SK-N-SH (cell line): Measurements from ENCODE around the gene LAX1. TPM values are rescaled to one million over a fixed set of nuclear protein-coding genes. Genes with fewer than 3 reads are reported as not detected.

ENCODE experiments used
- CTCF ChIA-PET: fragments of 300-600, 350-600 bp; formaldehyde crosslinking; extraction: SDS; loops from one replicate; lab custom pipeline; 2021; lab: Yijun Ruan, JAX
- POLR2A ChIA-PET: fragments of 350-600 bp; sonication (Branson Sonifier 250); formaldehyde crosslinking; extraction: SDS; loops from one replicate; lab custom pipeline; 2020; ENCODE audit warnings: antibody characterized with exemption, inconsistent platforms; lab: Yijun Ruan, JAX
- DNase-seq: peaks from one replicate; pipeline ENCODE4 v3.0.0; 2012
- H2AFZ ChIP-seq: fragments of 200-600 bp; sonication (generic); 2 replicates; pipeline ENCODE4 v1.8.1; 2016; ENCODE audit warnings: antibody characterized with exemption, mild to moderate bottlenecking, low read depth
- H3F3A ChIP-seq: fragments of 200-600 bp; sonication (generic); replicated peaks from 2 replicates; pipeline ENCODE3; 2016; ENCODE audit warnings: antibody characterized with exemption, mild to moderate bottlenecking; ENCODE audit not compliant: insufficient read depth
- H3K27ac ChIP-seq, 2 experiments: fragments of 200-500 bp in 1 of 2; fragments of 200-600 bp in 1 of 2; sonication (Bioruptor generic) in 1 of 2; sonication (generic), shearing (Covaris generic) in 1 of 2; 2 replicates each; pipeline versions ENCODE4 v1.5.1 to v1.6.1; 2014 to 2016; ENCODE audit warnings: low read depth in 2 of 2, inconsistent platforms in 1 of 2, low read length in 1 of 2, mild to moderate bottlenecking in 1 of 2, mixed read lengths in 1 of 2
- H3K27me3 ChIP-seq: fragments of 200-600 bp; sonication (generic), shearing (Covaris generic); 2 replicates; pipeline ENCODE4 v1.6.1; 2016; ENCODE audit warnings: mixed run types; ENCODE audit not compliant: insufficient read depth
- H3K36me3 ChIP-seq, 2 experiments: fragments of 200-500 bp in 1 of 2; fragments of 200-600 bp in 1 of 2; sonication (Bioruptor generic) in 1 of 2; sonication (generic) in 1 of 2; replicated peaks in 1 of 2; 2 replicates each; pipeline versions ENCODE3 to v1.5.1; 2014 to 2016; ENCODE audit warnings: low read length in 1 of 2, mild to moderate bottlenecking in 1 of 2; ENCODE audit not compliant: insufficient read depth in 2 of 2, control insufficient read depth in 1 of 2
- H3K4me1 ChIP-seq, 2 experiments: fragments of 200-500 bp in 1 of 2; fragments of 200-600 bp in 1 of 2; sonication (Bioruptor generic) in 1 of 2; sonication (generic), shearing (Covaris generic) in 1 of 2; 2 replicates each; pipeline versions ENCODE4 v1.5.1 to v1.6.1; 2014 to 2016; ENCODE audit warnings: low read depth in 1 of 2, low read length in 1 of 2, mixed run types in 1 of 2; ENCODE audit not compliant: insufficient read depth in 2 of 2, control insufficient read depth in 1 of 2
- H3K4me2 ChIP-seq: fragments of 200-600 bp; sonication (generic), shearing (Covaris generic); 2 replicates; pipeline ENCODE4 v1.6.1; 2017; ENCODE audit warnings: mixed run types
- H3K4me3 ChIP-seq, 2 experiments: fragments of 200-500 bp in 1 of 2; fragments of 200-600 bp in 1 of 2; sonication (Bioruptor generic) in 1 of 2; sonication (generic), shearing (Covaris generic) in 1 of 2; 2 replicates each; pipeline versions ENCODE4 v1.5.1 to v1.8.1; 2014 to 2016; ENCODE audit warnings: low read depth in 2 of 2, inconsistent platforms in 1 of 2, low read length in 1 of 2, mild to moderate bottlenecking in 1 of 2, mixed read lengths in 1 of 2, moderate library complexity in 1 of 2
- H3K79me2 ChIP-seq: fragments of 200-600 bp; sonication (generic); 2 replicates; pipeline ENCODE4 v1.8.1; 2017; ENCODE audit warnings: mild to moderate bottlenecking; ENCODE audit not compliant: insufficient read depth
- H3K9ac ChIP-seq: fragments of 200-600 bp; sonication (generic); 2 replicates; pipeline ENCODE4 v1.6.1; 2017; ENCODE audit warnings: mixed run types
- H3K9me2 ChIP-seq: fragments of 200-600 bp; sonication (generic); 2 replicates; pipeline ENCODE4 v1.6.1; 2017; ENCODE audit warnings: mixed run types
- H3K9me3 ChIP-seq: fragments of 200-600 bp; sonication (generic); 2 replicates; pipeline ENCODE4 v1.6.1; 2017; ENCODE audit warnings: mixed run types, mild to moderate bottlenecking, moderate library complexity
- H4K20me1 ChIP-seq: fragments of 200-600 bp; sonication (generic); 2 replicates; pipeline ENCODE4 v1.6.1; 2017; ENCODE audit warnings: mild to moderate bottlenecking, mixed run types; ENCODE audit not compliant: insufficient read depth
- ELF1 ChIP-seq: IDR thresholded peaks from 2 replicates; pipeline ENCODE4 v1.4.0; 2012
- EP300 ChIP-seq, 2 experiments: IDR thresholded peaks; 2 replicates each; pipeline versions ENCODE4 v1.4.0 to v1.6.1; 2012; ENCODE audit warnings: borderline replicate concordance in 1 of 2, low read depth in 1 of 2, low read length in 1 of 2
- EZH2phosphoT487 ChIP-seq: fragments of 200-600 bp; sonication (generic); IDR thresholded peaks from 2 replicates; pipeline ENCODE4 v1.6.1; 2017; ENCODE audit warnings: low read depth, mixed run types, mild to moderate bottlenecking, antibody characterized with exemption, moderate library complexity, borderline replicate concordance
- FOSL2 ChIP-seq: IDR thresholded peaks from 2 replicates; pipeline ENCODE4 v1.4.0; 2012; ENCODE audit warnings: low read depth, mild to moderate bottlenecking, moderate library complexity, borderline replicate concordance
- GATA2 ChIP-seq: sonication (generic); formaldehyde crosslinking; IDR thresholded peaks from 2 replicates; pipeline ENCODE4 v1.5.0; 2020; ENCODE audit warnings: mild to moderate bottlenecking, missing genetic modification reagents
- JUND ChIP-seq: IDR thresholded peaks from 2 replicates; pipeline ENCODE4 v1.4.0; 2012
- MAX ChIP-seq: IDR thresholded peaks from 2 replicates; pipeline ENCODE4 v1.4.0; 2012; ENCODE audit warnings: low read depth
- NRF1 ChIP-seq: IDR thresholded peaks from 2 replicates; pipeline ENCODE4 v1.6.1; 2012; ENCODE audit warnings: low read depth, mild to moderate bottlenecking, low read length
- POLR2AphosphoS5 ChIP-seq: IDR thresholded peaks from 2 replicates; pipeline ENCODE4 v1.6.1; 2012; ENCODE audit warnings: low read depth, low read length
- RAD21 ChIP-seq: IDR thresholded peaks from 2 replicates; pipeline ENCODE4 v1.6.1; 2012; ENCODE audit warnings: mild to moderate bottlenecking, low read length
- RFX5 ChIP-seq: IDR thresholded peaks from 2 replicates; pipeline ENCODE4 v1.6.1; 2012; ENCODE audit warnings: mild to moderate bottlenecking, improper control_type of control experiment, low read length
- TAF1 ChIP-seq: IDR thresholded peaks from 2 replicates; pipeline ENCODE4 v1.6.1; 2012; ENCODE audit warnings: low read depth, mild to moderate bottlenecking, low read length, moderate library complexity, borderline replicate concordance
- TEAD4 ChIP-seq: IDR thresholded peaks from 2 replicates; pipeline ENCODE4 v1.4.0; 2012; ENCODE audit warnings: mild to moderate bottlenecking, borderline replicate concordance; ENCODE audit not compliant: insufficient read depth
- WGBS: methylation state at CpG from one replicate; pipeline ENCODE4 v1.1.6; 2017; ENCODE audit warnings: low lambda C conversion rate; 5-methylcytosine and 5-hydroxymethylcytosine counted together
- polyA plus RNA-seq, 3 experiments: library from polyadenylated mRNA; depleted of rRNA; stranded (reverse); fragments of >200 nt; gene quantifications; 2 replicates each; pipeline ENCODE4 v1.2.3, GENCODE V29; 2012
- TF ChIP-seq, protein P1 (sequence below): fragments of 150-350 bp; IDR thresholded peaks from 2 replicates; pipeline ENCODE4 v1.6.1; 2016; ENCODE audit warnings: mild to moderate bottlenecking, low read depth, low read length
- TF ChIP-seq, protein P2 (sequence below): fragments of 150-350 bp; IDR thresholded peaks from 2 replicates; pipeline ENCODE4 v1.6.1; 2017; ENCODE audit warnings: antibody characterized with exemption, low read length, low read depth, borderline replicate concordance
- TF ChIP-seq, protein P3 (sequence below): IDR thresholded peaks from 2 replicates; pipeline ENCODE4 v1.6.1; 2012; ENCODE audit warnings: mild to moderate bottlenecking, low read depth, low read length, moderate library complexity
- TF ChIP-seq, protein P4 (sequence below): fragments of 200-600 bp; sonication (generic); IDR thresholded peaks from 2 replicates; pipeline ENCODE4 v1.6.1; 2017; ENCODE audit warnings: antibody characterized with exemption, mild to moderate bottlenecking, moderate library complexity

LAX1 gene
- polyA plus RNA-seq, 1 of the 3 experiments (the other 2 are of a cell fraction) = 0.03 TPM

DNA sequence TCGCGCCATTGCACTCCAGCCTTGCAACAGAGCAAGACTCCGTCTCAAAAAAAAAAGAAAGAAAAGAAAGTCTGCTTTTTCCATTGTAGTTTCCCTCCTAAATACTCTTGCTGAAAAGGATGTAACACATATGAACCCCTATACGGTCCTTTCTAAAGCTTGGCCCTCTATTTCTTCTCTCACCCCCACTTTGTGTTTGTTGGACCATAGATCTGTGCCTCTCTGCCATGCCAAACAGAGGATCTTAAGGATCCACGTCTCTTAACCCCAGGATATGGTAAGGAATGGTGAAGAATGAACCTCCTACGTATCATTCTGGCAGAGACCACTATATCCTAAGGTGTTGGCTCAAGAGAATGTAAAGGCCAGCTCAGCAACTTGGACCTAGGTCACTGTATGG, 18.7 kb upstream of the LAX1 start:
- no peak overlapping the region for H3K4me3 ChIP-seq

More for the DNA sequence above, 18.7 kb upstream of the LAX1 start:
- CTCF ChIA-PET = interaction anchor here (1.0 kb wide), 1 partner anchor 44 kb away, joined by 4 read pairs; no protein-coding TSS in a partner anchor
- no peaks in the 10 kb centered on the region for H3K79me2 ChIP-seq
- no peaks in the 10 kb centered on the region for H3K9me3 ChIP-seq
- no peak for DNase-seq
- no peaks in the 10 kb centered on the region for H3K27me3 ChIP-seq
- POLR2A ChIA-PET = no interaction called here
- H2AFZ ChIP-seq = no peak overlapping the region
- peaks cover 22% of the 10 kb centered on the region for H3F3A ChIP-seq
- H3K4me1 ChIP-seq = no peaks in the 10 kb centered on the region
- no peak overlapping the region for H3K9ac ChIP-seq
- H3K36me3 ChIP-seq = peaks cover 8 to 17% of the 10 kb centered on the region in 2 experiments
- no peak overlapping the region for H3K4me2 ChIP-seq
- no peaks in the 10 kb centered on the region for H4K20me1 ChIP-seq
- WGBS = 95% methylated on average over 6 of the region's 6 CpGs
- H3K9me2 ChIP-seq = no peaks in the 10 kb centered on the region
- TF ChIP-seq EP300 (IDR thresholded peaks at IDR 0.05; ENCODE audit: borderline replicate concordance in 1 of 2, low read depth in 1 of 2, low read length in 1 of 2) (no peak), TEAD4 (no peak), POLR2AphosphoS5 (no peak), ELF1 (no peak), JUND (no peak), TAF1 (no peak), EZH2phosphoT487 (no peak), NRF1 (no peak), RFX5 (no peak), FOSL2 (no peak), MAX (no peak), GATA2 (CRISPR knock-in tag) (no peak), RAD21 (no peak)
- TF ChIP-seq, protein P1, sequence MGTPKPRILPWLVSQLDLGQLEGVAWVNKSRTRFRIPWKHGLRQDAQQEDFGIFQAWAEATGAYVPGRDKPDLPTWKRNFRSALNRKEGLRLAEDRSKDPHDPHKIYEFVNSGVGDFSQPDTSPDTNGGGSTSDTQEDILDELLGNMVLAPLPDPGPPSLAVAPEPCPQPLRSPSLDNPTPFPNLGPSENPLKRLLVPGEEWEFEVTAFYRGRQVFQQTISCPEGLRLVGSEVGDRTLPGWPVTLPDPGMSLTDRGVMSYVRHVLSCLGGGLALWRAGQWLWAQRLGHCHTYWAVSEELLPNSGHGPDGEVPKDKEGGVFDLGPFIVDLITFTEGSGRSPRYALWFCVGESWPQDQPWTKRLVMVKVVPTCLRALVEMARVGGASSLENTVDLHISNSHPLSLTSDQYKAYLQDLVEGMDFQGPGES = no peak
- TF ChIP-seq, protein P2, sequence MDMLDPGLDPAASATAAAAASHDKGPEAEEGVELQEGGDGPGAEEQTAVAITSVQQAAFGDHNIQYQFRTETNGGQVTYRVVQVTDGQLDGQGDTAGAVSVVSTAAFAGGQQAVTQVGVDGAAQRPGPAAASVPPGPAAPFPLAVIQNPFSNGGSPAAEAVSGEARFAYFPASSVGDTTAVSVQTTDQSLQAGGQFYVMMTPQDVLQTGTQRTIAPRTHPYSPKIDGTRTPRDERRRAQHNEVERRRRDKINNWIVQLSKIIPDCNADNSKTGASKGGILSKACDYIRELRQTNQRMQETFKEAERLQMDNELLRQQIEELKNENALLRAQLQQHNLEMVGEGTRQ = no peak
- TF ChIP-seq, protein P3, sequence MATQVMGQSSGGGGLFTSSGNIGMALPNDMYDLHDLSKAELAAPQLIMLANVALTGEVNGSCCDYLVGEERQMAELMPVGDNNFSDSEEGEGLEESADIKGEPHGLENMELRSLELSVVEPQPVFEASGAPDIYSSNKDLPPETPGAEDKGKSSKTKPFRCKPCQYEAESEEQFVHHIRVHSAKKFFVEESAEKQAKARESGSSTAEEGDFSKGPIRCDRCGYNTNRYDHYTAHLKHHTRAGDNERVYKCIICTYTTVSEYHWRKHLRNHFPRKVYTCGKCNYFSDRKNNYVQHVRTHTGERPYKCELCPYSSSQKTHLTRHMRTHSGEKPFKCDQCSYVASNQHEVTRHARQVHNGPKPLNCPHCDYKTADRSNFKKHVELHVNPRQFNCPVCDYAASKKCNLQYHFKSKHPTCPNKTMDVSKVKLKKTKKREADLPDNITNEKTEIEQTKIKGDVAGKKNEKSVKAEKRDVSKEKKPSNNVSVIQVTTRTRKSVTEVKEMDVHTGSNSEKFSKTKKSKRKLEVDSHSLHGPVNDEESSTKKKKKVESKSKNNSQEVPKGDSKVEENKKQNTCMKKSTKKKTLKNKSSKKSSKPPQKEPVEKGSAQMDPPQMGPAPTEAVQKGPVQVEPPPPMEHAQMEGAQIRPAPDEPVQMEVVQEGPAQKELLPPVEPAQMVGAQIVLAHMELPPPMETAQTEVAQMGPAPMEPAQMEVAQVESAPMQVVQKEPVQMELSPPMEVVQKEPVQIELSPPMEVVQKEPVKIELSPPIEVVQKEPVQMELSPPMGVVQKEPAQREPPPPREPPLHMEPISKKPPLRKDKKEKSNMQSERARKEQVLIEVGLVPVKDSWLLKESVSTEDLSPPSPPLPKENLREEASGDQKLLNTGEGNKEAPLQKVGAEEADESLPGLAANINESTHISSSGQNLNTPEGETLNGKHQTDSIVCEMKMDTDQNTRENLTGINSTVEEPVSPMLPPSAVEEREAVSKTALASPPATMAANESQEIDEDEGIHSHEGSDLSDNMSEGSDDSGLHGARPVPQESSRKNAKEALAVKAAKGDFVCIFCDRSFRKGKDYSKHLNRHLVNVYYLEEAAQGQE = no peak
- TF ChIP-seq, protein P4, sequence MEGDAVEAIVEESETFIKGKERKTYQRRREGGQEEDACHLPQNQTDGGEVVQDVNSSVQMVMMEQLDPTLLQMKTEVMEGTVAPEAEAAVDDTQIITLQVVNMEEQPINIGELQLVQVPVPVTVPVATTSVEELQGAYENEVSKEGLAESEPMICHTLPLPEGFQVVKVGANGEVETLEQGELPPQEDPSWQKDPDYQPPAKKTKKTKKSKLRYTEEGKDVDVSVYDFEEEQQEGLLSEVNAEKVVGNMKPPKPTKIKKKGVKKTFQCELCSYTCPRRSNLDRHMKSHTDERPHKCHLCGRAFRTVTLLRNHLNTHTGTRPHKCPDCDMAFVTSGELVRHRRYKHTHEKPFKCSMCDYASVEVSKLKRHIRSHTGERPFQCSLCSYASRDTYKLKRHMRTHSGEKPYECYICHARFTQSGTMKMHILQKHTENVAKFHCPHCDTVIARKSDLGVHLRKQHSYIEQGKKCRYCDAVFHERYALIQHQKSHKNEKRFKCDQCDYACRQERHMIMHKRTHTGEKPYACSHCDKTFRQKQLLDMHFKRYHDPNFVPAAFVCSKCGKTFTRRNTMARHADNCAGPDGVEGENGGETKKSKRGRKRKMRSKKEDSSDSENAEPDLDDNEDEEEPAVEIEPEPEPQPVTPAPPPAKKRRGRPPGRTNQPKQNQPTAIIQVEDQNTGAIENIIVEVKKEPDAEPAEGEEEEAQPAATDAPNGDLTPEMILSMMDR = no peak
- H3K27ac ChIP-seq = no peak overlapping the region
